ENCODE results near the gene IFI30.

GRCh38 chr19:18144906-18145305, 28.7 kb upstream of the IFI30 start:
- TF ChIP-seq CTCF (IDR thresholded peaks at IDR 0.05) (no peak), POLR2A (IDR thresholded peaks at IDR 0.05) (no peak)
